DOHH2 (cell line): Measurements from ENCODE around the gene CACNB4.

ENCODE experiments used
- H3F3A ChIP-seq: fragments of 200-600 bp; sonication (generic), shearing (Covaris generic); 2 replicates; pipeline ENCODE4 v1.6.0; 2016; ENCODE audit warnings: antibody characterized with exemption, mild to moderate bottlenecking; ENCODE audit not compliant: control insufficient read depth, insufficient read depth
- H3K27ac ChIP-seq: fragments of 200-600 bp; sonication (generic); 2 replicates; pipeline ENCODE4 v1.5.1; 2014; ENCODE audit warnings: low read depth, mild to moderate bottlenecking, low read length, moderate library complexity
- H3K27me3 ChIP-seq: fragments of 200-600 bp; sonication (generic); 2 replicates; pipeline ENCODE4 v1.6.1; 2014; ENCODE audit warnings: mild to moderate bottlenecking, low read length, mixed read lengths; ENCODE audit not compliant: control insufficient read depth
- H3K36me3 ChIP-seq: fragments of 200-600 bp; sonication (generic); 2 replicates; pipeline ENCODE4 v1.6.1; 2014; ENCODE audit warnings: mild to moderate bottlenecking, low read length, moderate library complexity, mixed read lengths; ENCODE audit not compliant: control insufficient read depth
- H3K4me1 ChIP-seq: fragments of 200-600 bp; sonication (generic); 2 replicates; pipeline ENCODE4 v1.6.1; 2014; ENCODE audit warnings: mild to moderate bottlenecking, low read length, mixed read lengths; ENCODE audit not compliant: control insufficient read depth
- H3K4me2 ChIP-seq: fragments of 200-600 bp; sonication (generic); 2 replicates; pipeline ENCODE4 v1.6.0; 2014; ENCODE audit warnings: mild to moderate bottlenecking, low read length, moderate library complexity
- H3K4me3 ChIP-seq: fragments of 200-600 bp; sonication (generic); 2 replicates; pipeline ENCODE4 v1.5.1; 2014; ENCODE audit warnings: mild to moderate bottlenecking, low read length, mixed read lengths
- H3K79me2 ChIP-seq: fragments of 200-600 bp; sonication (generic); 2 replicates; pipeline ENCODE4 v1.6.1; 2014; ENCODE audit warnings: mild to moderate bottlenecking, low read length, mixed read lengths; ENCODE audit not compliant: control insufficient read depth
- H3K9me2 ChIP-seq: fragments of 200-600 bp; sonication (generic); replicated peaks from 2 replicates; pipeline ENCODE4 v1.6.1; 2014; ENCODE audit warnings: mild to moderate bottlenecking, low read length, mixed read lengths; ENCODE audit not compliant: control insufficient read depth
- H3K9me3 ChIP-seq: fragments of 200-600 bp; sonication (generic); 2 replicates; pipeline ENCODE4 v1.6.1; 2014; ENCODE audit warnings: antibody characterized with exemption, low read length, mixed read lengths; ENCODE audit not compliant: control insufficient read depth, insufficient read depth
- H4K20me1 ChIP-seq: fragments of 200-600 bp; sonication (generic); 2 replicates; pipeline ENCODE4 v1.6.0; 2014; ENCODE audit warnings: low read depth, mild to moderate bottlenecking, antibody characterized with exemption, low read length, moderate library complexity; ENCODE audit not compliant: control insufficient read depth, insufficient read depth
- EZH2phosphoT487 ChIP-seq: fragments of 200-600 bp; sonication (generic); IDR thresholded peaks from 2 replicates; pipeline ENCODE4 v1.6.1; 2017; ENCODE audit warnings: borderline replicate concordance, mild to moderate bottlenecking, antibody characterized with exemption, low read length, moderate library complexity, mixed read lengths
- TF ChIP-seq, protein P1 (sequence below): fragments of 200-600 bp; sonication (generic); IDR thresholded peaks from one replicate; pipeline ENCODE4 v1.5.1; 2014; ENCODE audit warnings: antibody characterized with exemption, mild to moderate bottlenecking, low read depth, low read length; ENCODE audit not compliant: poor library complexity, severe bottlenecking

The CACNB4 gene

DNA sequence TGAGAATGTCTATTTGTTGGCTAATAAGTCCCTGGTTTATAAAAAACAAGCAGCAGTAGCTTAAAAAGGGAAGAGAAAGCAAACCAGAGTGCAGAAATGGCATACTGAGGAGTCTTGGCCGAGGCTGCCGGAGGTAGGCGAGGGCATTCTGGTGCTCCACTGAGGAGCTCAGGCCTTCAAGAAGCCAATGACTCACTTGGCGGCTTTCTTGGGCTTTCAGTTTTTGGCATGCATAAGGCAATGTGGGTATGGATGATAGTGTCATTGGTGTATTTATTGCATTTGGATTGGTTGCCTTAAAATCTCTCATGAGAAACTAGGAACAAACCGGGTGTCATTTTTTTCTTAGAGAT lies 151.1 kb downstream of the CACNB4 start:
- H3K27me3 ChIP-seq, result no peaks in the 10 kb centered on the region
- H3K4me2 ChIP-seq, result no peak overlapping the region
- H3K4me3 ChIP-seq, result no peak overlapping the region

DNA sequence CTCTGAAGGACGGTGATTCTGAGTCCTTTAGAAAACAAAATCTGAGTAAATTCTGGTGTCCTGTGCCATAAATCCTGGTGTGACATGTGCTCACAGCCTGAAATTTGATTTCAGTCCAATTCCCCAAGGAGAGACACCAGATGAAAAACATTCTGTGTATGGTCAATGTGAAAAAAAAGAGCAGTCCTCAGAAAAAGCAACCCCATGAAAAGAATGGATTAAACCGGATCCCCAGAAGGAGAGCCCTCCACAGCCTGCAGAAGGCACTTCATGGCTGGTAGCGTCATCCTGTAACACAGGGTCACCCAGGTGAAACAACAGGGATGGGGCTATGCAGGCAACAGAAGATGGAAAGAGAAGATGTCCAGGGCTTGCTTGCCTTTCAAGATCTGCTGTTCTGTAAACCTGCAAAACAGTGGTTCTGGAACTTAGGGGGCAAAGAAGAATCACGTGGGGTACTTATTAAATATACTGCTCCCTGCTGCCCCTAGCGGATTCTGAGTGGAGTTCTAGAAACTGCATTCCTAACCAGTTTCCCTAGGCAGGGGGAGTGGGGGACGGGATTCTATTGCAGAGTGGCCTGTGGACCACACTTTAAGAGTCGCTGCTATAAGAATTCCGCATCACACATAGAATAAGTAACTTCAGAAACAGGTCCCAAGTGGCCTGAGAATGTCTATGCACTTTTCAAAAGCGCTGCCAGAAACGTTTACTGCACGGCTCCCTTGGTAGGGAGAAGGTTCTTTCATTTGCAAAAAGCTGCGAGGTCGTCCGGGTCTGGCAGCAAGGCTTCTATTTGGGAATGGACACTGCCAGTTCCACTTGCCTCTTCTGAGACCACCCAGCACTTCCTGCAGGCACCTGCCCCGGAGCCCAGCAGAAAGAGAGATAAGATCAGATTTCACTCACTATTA lies 151.7 kb downstream of the CACNB4 start:
- TF ChIP-seq, protein P1, sequence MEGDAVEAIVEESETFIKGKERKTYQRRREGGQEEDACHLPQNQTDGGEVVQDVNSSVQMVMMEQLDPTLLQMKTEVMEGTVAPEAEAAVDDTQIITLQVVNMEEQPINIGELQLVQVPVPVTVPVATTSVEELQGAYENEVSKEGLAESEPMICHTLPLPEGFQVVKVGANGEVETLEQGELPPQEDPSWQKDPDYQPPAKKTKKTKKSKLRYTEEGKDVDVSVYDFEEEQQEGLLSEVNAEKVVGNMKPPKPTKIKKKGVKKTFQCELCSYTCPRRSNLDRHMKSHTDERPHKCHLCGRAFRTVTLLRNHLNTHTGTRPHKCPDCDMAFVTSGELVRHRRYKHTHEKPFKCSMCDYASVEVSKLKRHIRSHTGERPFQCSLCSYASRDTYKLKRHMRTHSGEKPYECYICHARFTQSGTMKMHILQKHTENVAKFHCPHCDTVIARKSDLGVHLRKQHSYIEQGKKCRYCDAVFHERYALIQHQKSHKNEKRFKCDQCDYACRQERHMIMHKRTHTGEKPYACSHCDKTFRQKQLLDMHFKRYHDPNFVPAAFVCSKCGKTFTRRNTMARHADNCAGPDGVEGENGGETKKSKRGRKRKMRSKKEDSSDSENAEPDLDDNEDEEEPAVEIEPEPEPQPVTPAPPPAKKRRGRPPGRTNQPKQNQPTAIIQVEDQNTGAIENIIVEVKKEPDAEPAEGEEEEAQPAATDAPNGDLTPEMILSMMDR, result peak; percentile 85
- no peak for TF ChIP-seq EZH2phosphoT487
- Histone ChIP-seq H3K9me2 (no peaks in the 10 kb centered on the region), H3F3A (no peaks in the 10 kb centered on the region), H4K20me1 (no peaks in the 10 kb centered on the region), H3K36me3 (no peaks in the 10 kb centered on the region), H3K79me2 (no peaks in the 10 kb centered on the region), H3K4me3 (peak overlapping the region; percentile 37; the same call in 1 of the 2 replicates), H3K9me3 (no peaks in the 10 kb centered on the region), H3K4me1 (peaks cover 9% of the 10 kb centered on the region), H3K27ac (no peak overlapping the region), H3K4me2 (peak overlapping the region; percentile 29), H3K27me3 (no peaks in the 10 kb centered on the region)

More for the DNA sequence above, 151.1 kb downstream of the CACNB4 start:
- H3F3A ChIP-seq, result no peaks in the 10 kb centered on the region
- peaks cover 9% of the 10 kb centered on the region for H3K4me1 ChIP-seq
- no peak overlapping the region for H3K27ac ChIP-seq
- TF ChIP-seq, protein P1, result no peak
- TF ChIP-seq EZH2phosphoT487, result no peak
- no peaks in the 10 kb centered on the region for H3K9me2 ChIP-seq
- no peaks in the 10 kb centered on the region for H3K79me2 ChIP-seq
- H3K9me3 ChIP-seq, result no peaks in the 10 kb centered on the region
- H3K36me3 ChIP-seq, result no peaks in the 10 kb centered on the region
- H4K20me1 ChIP-seq, result no peaks in the 10 kb centered on the region

DNA sequence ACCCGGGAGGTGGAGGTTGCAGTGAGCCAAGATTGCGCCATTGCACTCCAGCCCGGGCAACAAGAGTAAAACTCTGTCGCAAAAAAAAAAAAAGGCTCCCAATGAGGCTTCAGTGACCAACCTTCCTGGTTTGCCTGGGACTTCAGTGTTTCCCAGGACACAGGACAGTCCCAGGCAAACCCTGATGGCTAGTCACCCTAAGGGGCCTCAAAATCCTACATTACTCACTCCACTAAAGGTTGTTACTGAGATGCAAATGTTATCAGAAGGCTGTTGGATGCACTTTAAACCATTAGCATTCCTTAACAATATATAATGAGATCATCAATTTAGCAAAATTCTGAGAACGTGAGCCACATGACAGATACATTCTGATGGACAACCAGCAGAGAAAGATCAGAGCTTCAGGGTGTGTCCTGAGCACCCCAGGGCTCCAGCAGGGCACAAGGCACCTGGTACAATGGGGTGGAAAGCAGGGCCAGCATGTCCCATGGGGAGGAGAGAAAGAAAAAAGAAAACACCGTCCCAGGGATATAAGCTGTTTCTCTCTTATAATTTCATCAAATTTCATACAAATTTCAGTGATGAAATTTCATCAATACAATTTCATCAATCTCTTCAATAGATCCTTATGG lies 152.5 kb downstream of the CACNB4 start:
- no peak overlapping the region for H3K27ac ChIP-seq
- H4K20me1 ChIP-seq, result no peaks in the 10 kb centered on the region
- H3K27me3 ChIP-seq, result no peaks in the 10 kb centered on the region
- H3K9me3 ChIP-seq, result no peaks in the 10 kb centered on the region
- H3K4me2 ChIP-seq, result no peak overlapping the region
- TF ChIP-seq, protein P1, result no peak
- TF ChIP-seq EZH2phosphoT487, result no peak
- no peak overlapping the region for H3K4me3 ChIP-seq
- no peaks in the 10 kb centered on the region for H3F3A ChIP-seq
- no peaks in the 10 kb centered on the region for H3K9me2 ChIP-seq
- no peaks in the 10 kb centered on the region for H3K79me2 ChIP-seq
- no peaks in the 10 kb centered on the region for H3K36me3 ChIP-seq
- peaks cover 9% of the 10 kb centered on the region for H3K4me1 ChIP-seq
